ENCODE data around the gene POLDIP3.
A peak's percentile ranks its signal among the peaks of the same experiment; 100 is the strongest.
"Not testable (repeated sequence)": the region's sequence is repeated elsewhere in the genome, so short reads cannot be mapped to it uniquely, and the experiment has no call there.

The POLDIP3 gene

GRCh38 chr22:42619261-42620063 is 4.8 kb upstream of the POLDIP3 start:
- no peak for DNase-seq

- DNase-seq: no peak
These were observed 2.7 kb upstream of the POLDIP3 start for GRCh38 chr22:42617155-42617983.

GRCh38 chr22:42615860-42616175 is 1.1 kb upstream of the POLDIP3 start:
- not testable (repeated sequence) for DNase-seq

- DNase-seq: peak; percentile 95
These were observed 593 bp upstream of the POLDIP3 start for GRCh38 chr22:42615092-42615859.

- DNase-seq: no peak
These were observed 796 bp downstream of the POLDIP3 start for GRCh38 chr22:42613872-42614301.

GRCh38 chr22:42612336-42612735 is 2.3 kb downstream of the POLDIP3 start:
- no peak for DNase-seq

GRCh38 chr22:42611051-42611450 is 3.6 kb downstream of the POLDIP3 start:
- DNase-seq: peak; percentile 28

- no peak for DNase-seq
These were observed 4.5 kb downstream of the POLDIP3 start for GRCh38 chr22:42610186-42610585.

GRCh38 chr22:42608823-42609361 is 5.8 kb downstream of the POLDIP3 start:
- DNase-seq: no peak

- DNase-seq: no peak
These were observed 6.4 kb downstream of the POLDIP3 start for GRCh38 chr22:42608136-42608822.

- not testable (repeated sequence) for DNase-seq
These were observed 7.0 kb downstream of the POLDIP3 start for GRCh38 chr22:42607641-42608040.

- DNase-seq: no peak
These were observed 10.3 kb downstream of the POLDIP3 start for GRCh38 chr22:42604403-42604802.

GRCh38 chr22:42603427-42603826 is 11.3 kb downstream of the POLDIP3 start:
- no peak for DNase-seq

- DNase-seq: no peak
These were observed 12.2 kb downstream of the POLDIP3 start for GRCh38 chr22:42602470-42602869.

GRCh38 chr22:42601879-42602465 is 12.7 kb downstream of the POLDIP3 start:
- no peak for DNase-seq

- DNase-seq: no peak
These were observed 17.7 kb downstream of the POLDIP3 start for GRCh38 chr22:42596863-42597530.

- DNase-seq: no peak
These were observed 18.3 kb downstream of the POLDIP3 start for GRCh38 chr22:42596336-42596735.

- DNase-seq: no peak
These were observed 19.2 kb downstream of the POLDIP3 start for GRCh38 chr22:42595434-42595833.

- no peak for DNase-seq
These were observed 22.7 kb downstream of the POLDIP3 start for GRCh38 chr22:42591987-42592386.

GRCh38 chr22:42587588-42588175 is 27.0 kb downstream of the POLDIP3 start:
- DNase-seq: no peak

- no peak for DNase-seq
These were observed 28.3 kb downstream of the POLDIP3 start for GRCh38 chr22:42586381-42586780.

All from stimulated activated CD4-positive, alpha-beta T cell treated with anti-CD3 and anti-CD28 coated beads, Interleukin-1b, Interleukin-23, amount 100 ng/mL, for 48 hours (primary cell).